ENCODE data around the gene ZNF511.
"Not testable (repeated sequence)": the region's sequence is repeated elsewhere in the genome, so short reads cannot be mapped to it uniquely, and the experiment has no call there.

ZNF511 gene, protein sequence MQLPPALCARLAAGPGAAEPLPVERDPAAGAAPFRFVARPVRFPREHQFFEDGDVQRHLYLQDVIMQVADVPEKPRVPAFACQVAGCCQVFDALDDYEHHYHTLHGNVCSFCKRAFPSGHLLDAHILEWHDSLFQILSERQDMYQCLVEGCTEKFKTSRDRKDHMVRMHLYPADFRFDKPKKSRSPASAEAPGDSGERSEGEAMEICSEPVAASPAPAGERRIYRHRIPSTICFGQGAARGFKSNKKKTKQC

DNA sequence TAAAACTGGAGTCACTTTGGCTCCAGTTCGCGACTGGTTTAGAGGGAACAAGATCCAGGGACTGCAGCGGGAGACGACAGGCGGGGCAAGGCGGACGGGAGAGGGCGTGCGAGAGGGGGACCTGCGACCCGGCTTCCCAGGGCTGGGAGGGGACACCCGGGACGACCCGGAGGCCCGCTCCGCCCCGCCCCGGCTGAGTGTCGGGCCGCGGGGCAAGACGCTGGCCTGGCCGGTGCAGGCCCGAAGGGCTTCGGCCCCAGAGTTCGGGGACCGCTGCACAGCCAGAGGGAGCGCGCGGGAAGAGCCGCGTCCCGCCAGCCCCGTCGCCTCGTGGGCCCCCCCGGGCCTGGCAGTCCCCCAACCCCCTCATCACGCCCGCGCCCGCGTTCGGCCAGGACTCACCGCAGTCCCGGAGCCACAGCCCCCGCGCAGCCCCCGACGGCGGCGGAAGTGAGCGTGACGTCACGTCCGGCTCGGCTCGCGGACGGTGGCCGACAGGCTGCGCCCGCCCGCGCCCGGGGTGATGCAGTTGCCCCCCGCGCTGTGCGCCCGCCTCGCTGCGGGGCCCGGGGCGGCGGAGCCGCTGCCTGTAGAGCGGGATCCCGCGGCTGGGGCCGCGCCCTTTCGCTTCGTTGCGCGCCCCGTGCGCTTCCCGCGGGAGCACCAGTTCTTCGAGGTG lies at the start of gene ZNF511, which contains the start of gene TUBGCP2:
ZNF511 (plus strand) TSS at position 494 of the 679 bp plus-strand sequence; CDS start at position 524, 30 bp downstream.
TUBGCP2 (minus strand) TSS at position 452 of the 679 bp plus-strand sequence. CDS start 5,931 bp downstream, outside the sequence.
- peak; percentile 84 for DNase-seq (ENCODE audit: low spot score)

DNA sequence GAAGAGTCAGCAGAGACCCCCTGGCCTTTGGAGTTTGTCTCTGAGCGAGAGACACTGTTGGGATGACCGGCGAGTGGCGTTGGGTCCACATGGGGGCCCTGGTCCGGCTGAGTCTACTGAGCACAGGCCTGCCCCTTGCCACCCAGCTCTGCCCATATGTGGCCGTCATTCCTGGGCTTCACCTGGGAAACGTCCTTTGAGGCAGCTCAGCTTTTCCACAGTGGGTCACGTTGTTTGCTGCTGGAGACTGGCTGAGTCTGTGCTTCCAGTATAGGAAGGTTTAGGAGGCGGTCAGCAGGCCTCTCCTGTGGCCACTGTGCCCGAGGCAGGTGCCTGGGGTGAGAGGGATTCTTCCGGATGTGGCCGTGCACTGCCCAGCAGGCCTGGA lies 49.1 kb upstream of the ZNF511 start:
- DNase-seq (ENCODE audit: low spot score), result no peak

- DNase-seq (ENCODE audit: low spot score), result peak; percentile 47
Observed at GRCh38 chr10:133260895-133261725, 47.6 kb upstream of the ZNF511 start.

GRCh38 chr10:133261726-133262325 lies 46.9 kb upstream of the ZNF511 start:
- DNase-seq (ENCODE audit: low spot score), result peak; percentile 69

DNA sequence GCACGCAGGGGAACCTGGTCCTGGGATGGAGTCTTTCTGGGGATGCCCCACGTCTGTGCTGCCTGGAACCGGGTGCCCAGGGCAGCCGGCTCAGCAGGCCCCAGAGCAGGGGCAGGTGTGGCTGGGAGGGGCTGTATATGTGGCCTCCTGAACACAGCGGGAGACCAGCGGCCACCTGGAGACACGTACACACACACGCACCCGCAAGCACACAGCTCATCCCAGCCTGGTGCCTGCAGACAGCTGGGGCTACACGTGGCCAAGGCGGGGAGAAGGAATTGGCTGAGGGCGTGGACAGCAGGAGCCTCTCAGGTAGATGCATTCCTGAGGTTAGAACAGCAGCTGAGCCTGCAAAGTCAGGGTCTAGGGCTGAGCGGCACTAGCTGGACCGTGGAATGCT lies 46.0 kb upstream of the ZNF511 start:
- no peak for DNase-seq (ENCODE audit: low spot score)

DNA sequence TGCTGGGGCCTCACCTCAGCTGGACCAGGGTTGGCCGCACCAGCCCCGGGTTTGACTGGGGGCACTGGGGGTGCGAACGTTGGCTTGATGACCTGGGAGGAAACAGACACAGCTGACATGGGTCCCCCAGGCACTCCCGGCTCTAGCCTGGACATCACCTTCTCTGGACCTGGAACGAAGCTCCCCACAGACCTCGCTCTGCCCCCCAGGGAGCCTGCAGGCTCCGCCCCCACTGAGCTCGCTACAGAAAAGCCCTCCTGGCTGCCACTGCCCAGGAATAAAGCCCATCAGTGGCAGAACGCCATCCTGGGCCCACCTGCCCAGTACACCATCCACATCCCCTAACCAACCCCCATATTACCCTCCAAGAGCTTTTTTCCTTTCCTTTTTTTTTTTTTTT lies 45.0 kb upstream of the ZNF511 start:
- DNase-seq (ENCODE audit: low spot score), result no peak

GRCh38 chr10:133264461-133264860 lies 44.3 kb upstream of the ZNF511 start:
- DNase-seq (ENCODE audit: low spot score), result no peak

DNA sequence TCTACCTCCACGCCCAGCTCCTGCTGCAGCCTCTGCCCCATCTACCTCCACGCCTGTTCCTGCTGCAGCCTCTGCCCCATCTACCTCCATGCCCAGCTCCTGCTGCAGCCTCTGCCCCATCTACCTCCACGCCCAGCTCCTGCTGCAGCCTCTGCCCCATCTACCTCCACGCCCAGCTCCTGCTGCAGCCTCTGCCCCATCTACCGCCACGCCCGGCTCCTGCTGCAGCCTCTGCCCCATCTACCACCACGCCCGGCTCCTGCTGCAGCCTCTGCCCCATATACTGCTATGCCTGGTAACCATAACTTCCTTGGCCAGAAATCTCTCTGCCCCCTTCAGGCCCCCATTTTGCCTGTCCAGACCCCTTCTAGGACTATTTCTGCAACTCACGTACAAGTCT lies 43.7 kb upstream of the ZNF511 start:
- not testable (repeated sequence) for DNase-seq (ENCODE audit: low spot score)

- no peak for DNase-seq (ENCODE audit: low spot score)
Observed at GRCh38 chr10:133266056-133266795, 42.5 kb upstream of the ZNF511 start.

DNA sequence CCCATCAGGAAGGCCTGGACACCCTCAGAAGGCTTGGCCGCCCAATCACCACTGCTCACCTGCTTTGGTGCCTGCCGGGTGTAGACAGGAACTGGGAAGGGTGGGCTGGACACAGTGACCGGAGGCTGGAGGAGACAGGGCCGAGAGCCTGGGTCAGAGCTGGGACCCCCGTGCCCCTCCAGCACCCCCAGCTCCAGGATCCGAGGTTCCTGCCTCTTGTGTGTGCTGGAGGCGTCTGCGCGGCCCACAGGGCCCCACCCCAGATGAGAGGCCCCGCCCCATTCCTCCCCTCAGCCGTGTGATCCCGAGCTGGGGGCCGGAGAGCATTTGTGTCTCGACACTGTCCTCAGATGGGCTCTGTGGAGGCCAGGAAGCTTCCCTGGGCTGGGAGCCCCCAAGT lies 41.4 kb upstream of the ZNF511 start:
- DNase-seq (ENCODE audit: low spot score), result no peak

DNA sequence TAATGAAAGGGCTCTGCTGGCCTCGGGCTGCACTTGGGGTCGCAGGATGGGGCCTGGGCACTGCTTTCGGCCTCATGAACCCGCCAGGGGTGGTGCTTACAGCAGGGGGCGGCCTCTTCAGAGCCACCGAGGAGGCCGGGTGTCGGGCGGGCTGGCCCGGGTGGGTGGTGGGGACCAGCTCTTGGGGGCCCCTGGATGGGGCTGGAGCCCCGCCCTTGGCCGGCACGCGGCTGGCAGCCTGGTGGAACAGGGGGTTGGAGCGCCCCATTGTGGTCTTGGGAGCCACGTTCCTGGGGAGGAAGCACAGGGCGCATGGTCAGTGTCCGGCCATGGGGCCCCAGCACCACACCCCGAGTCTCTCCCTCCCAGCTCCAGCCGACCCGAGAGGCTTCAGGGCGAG lies 40.9 kb upstream of the ZNF511 start:
- no peak for DNase-seq (ENCODE audit: low spot score)

GRCh38 chr10:133268532-133268931 lies 40.2 kb upstream of the ZNF511 start:
- no peak for DNase-seq (ENCODE audit: low spot score)

DNA sequence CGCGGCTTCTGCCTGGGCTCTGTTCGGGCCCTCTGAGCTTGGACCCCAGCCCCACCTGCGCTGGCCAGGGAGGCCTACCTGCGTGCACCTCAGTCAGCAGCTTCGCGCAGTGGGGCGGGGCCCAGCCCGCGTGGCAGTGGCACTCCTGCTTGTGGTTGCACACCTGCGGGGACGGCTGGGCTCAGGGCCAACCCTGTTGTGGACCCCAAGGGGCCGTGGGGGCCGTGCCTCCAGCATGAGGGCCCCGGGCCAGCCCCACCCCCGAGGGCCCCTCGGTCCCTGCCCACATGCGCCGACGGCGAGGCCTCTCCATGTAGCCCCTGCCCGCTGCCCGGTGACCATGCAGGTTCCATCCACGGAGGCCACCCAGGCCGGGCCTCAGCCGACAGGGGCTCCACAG lies 39.3 kb upstream of the ZNF511 start:
- no peak for DNase-seq (ENCODE audit: low spot score)

DNA sequence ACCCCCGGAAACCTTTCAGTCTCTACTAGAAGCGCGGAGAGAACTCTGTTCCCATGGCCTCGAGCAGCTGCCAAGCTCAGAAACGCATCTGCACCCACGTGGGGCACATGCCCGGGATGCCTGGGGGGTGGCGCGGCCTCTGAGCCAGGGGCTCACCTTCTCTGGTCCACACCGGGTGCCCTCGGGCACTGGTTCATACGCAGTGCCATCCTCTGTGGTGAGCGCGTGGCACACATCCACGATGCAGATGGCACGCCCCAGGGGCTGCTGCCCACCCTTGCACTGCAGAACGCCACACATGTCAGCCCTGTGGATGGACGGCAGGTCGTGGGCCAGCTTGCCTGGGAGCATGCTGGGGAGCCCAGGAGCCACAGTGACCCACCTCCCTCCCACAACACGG lies 38.5 kb upstream of the ZNF511 start:
- no peak for DNase-seq (ENCODE audit: low spot score)

DNA sequence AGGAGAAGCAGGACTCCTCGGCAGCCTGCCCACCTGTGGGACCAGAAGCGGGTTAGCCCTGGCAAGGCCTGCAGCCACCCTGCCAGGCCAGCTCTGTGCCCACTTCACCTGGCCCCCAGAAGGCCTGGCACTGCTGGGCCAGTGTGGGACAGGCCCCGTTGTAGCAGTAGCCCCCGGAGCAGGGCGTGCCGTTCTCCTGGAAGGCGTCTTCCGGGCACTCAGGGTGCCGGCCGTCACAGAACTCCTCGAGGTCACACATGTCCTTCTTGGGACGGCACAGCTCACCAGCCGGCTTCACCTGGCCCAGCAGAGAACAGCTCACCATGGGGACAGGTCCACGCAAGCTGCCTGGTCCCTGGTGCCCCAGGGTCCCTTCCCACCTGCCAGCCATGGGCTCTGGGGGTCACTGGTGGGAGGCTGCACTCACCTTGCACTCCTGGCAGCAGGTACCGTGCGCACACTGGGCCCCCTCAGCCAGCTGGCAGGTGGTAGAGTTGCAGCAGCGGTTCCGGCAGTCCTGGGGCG lies 37.9 kb upstream of the ZNF511 start:
- DNase-seq (ENCODE audit: low spot score), result no peak

DNA sequence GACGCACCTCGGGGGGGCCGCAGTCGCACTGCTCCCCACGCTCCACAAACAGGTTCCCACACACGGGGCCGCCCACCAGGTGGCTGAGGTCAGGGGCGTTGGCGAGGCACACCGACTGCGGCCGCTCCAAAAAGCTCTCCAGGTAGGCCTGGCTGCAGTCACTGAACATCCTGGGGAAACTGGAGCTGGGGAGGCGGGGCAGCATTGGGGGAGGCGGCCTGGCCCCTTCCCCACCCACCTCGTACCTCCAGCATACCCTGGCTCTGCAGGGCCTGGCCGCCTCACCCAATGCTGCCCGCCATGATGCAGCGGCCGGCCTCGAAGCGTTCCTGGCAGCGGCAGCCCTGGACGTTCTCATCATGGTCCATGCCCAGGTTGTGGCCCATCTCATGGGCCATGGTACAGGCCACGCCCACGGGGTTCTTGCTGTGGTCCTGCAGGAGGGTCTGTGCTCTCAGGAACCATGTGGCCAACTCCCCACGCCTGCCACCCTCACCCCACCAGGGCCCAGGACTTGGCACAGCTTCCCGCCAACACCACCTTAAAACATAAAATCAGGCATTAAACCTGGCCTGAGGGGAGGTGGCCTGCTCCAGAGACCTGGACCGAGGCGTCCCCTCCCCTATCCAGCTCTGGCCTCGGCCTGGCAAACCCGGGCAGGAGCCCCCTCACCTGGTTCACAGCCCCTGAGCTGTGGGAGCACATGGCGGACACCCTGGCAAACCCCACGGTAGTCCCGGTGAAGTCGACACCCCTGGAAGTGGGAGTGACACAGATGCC lies 37.0 kb upstream of the ZNF511 start:
- no peak for DNase-seq (ENCODE audit: low spot score)

GRCh38 chr10:133272301-133272963 lies 36.3 kb upstream of the ZNF511 start:
- no peak for DNase-seq (ENCODE audit: low spot score)

DNA sequence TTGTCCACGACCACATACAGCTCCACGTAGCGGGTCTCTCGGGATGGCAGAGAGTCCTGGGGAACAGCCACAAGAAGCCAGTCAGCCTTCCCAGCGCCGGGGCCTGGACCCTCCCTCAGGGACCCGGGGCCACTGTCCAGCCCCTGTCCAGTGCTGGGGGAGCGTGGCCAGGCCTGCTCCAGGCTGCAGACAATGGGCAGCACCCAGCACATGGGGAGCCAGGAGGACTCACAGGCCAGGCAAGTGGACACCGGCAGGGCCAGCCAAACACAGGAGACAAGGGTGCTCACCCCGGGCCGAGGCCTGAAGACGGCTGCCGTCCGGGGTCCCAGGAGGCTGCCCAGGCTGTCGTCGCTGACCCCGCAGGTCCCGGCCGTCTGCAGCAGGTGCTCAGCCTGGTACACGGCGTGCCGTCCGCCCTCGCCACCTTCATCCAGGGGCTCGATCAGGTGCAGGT lies 35.7 kb upstream of the ZNF511 start:
- DNase-seq (ENCODE audit: low spot score), result no peak

DNA sequence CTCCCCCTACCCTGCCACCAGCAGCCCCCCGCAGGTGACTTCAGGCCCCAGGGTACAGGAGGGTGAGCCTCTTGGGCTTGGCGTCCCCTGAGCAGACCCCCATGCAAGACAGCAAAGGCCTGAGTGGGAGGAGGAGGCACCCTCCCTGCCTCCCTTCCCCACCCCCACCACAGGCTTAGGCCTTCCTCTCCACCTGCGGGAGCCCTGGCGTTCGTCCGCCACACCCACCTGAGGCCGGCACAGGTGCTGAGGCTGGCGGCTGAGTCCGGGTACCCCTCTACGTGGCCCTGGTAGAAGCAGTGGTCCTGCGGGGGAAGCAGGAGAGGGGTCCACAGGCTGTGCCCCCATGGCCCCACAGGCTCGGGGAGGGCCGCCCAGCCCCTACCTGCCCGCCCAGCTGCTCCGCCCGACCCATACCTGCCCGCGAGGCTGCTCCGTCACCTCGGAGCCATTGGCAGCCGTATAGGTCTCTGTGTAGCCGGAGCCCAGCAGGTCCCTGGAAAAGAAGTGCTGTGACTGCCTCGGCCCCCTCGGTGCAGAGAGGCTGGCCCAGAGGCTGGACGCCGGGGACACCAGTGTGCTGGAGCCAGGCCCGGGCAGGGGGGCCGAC lies 35.1 kb upstream of the ZNF511 start:
- DNase-seq (ENCODE audit: low spot score), result no peak
